G401 (cell line): Measurements from ENCODE around the gene GPR4. TPM values are rescaled to one million over a fixed set of nuclear protein-coding genes. Genes with fewer than 3 reads are reported as not detected.

ENCODE experiments used
- DNase-seq: peaks from one replicate; pipeline ENCODE4 v3.0.0-alpha.2; 2015; ENCODE audit warnings: low spot score
- in situ Hi-C: cut with HindIII; loops from 2 replicates; pipeline ENCODE4 v1.10.0; 2016; ENCODE audit warnings: low sequenced_read_pairs, mixed read lengths
- total RNA-seq: library from RNA; depleted of rRNA; stranded (reverse); fragments of >200 nt; shearing (Covaris generic); gene quantifications from 2 replicates; pipeline ENCODE4 v1.2.3, GENCODE V29; 2014; rRNA removed

Gene GPR4
- total RNA-seq = 0.14 TPM in 1 of 2 replicates, not detected in the other

GRCh38 chr19:45601524-45602374 is at the start of gene GPR4:
Gene GPR4, minus strand, starts transcription at chr19:45602212. Its CDS starts 10,346 bp downstream, at chr19:45591866.
- DNase-seq = no peak
- in situ Hi-C loops = no loop called here

GRCh38 chr19:45650722-45651121 is 48.7 kb upstream of the GPR4 start:
- in situ Hi-C loops = no loop called here
- DNase-seq = no peak

GRCh38 chr19:45646345-45646698 is 44.3 kb upstream of the GPR4 start:
- in situ Hi-C loops = no loop called here
- DNase-seq = no peak

- DNase-seq = peak; percentile 98
- in situ Hi-C loops = no loop called here
These were observed 43.8 kb upstream of the GPR4 start for GRCh38 chr19:45645631-45646344.

GRCh38 chr19:45645068-45645630 is 43.1 kb upstream of the GPR4 start:
- no peak for DNase-seq
- in situ Hi-C loops = no loop called here

- in situ Hi-C loops = no loop called here
- DNase-seq = peak; percentile 47
These were observed 42.1 kb upstream of the GPR4 start for GRCh38 chr19:45643927-45644771.

- in situ Hi-C loops = no loop called here
- peak; percentile 88 for DNase-seq
These were observed 41.3 kb upstream of the GPR4 start for GRCh38 chr19:45643024-45643926.

GRCh38 chr19:45641274-45642105 is 39.5 kb upstream of the GPR4 start:
- in situ Hi-C loops = no loop called here
- DNase-seq = peak; percentile 76

- DNase-seq = peak; percentile 37
- in situ Hi-C loops = no loop called here
These were observed 38.8 kb upstream of the GPR4 start for GRCh38 chr19:45640849-45641273.

GRCh38 chr19:45638930-45639729 is 37.1 kb upstream of the GPR4 start, which contains the start of gene EML2:
Gene EML2, minus strand, starts transcription at chr19:45639397. Its CDS starts 21 bp downstream, at chr19:45639376.
- DNase-seq = no peak
- in situ Hi-C loops = no loop called here

GRCh38 chr19:45637890-45638667 is 36.1 kb upstream of the GPR4 start:
- no peak for DNase-seq
- in situ Hi-C loops = no loop called here

- DNase-seq = no peak
- in situ Hi-C loops = no loop called here
These were observed 34.9 kb upstream of the GPR4 start for GRCh38 chr19:45636902-45637301.

- in situ Hi-C loops = no loop called here
- no peak for DNase-seq
These were observed 34.3 kb upstream of the GPR4 start for GRCh38 chr19:45636275-45636674.

- DNase-seq = no peak
These were observed 30.6 kb upstream of the GPR4 start for GRCh38 chr19:45632468-45633196.

GRCh38 chr19:45630463-45630862 is 28.5 kb upstream of the GPR4 start:
- DNase-seq = no peak
- in situ Hi-C loops = no loop called here

More at GRCh38 chr19:45632468-45633196, 30.6 kb upstream of the GPR4 start:
- in situ Hi-C loops = no loop called here
